Effector CD4-positive, alpha-beta T cell (primary cell): ENCODE data around the gene DYRK1B.
"Not testable (repeated sequence)": the region's sequence is repeated elsewhere in the genome, so short reads cannot be mapped to it uniquely, and the experiment has no call there.

Source experiments
- DNase-seq: peaks from one replicate; pipeline ENCODE4 v3.0.0-alpha.2; 2020

The DYRK1B gene

DNA sequence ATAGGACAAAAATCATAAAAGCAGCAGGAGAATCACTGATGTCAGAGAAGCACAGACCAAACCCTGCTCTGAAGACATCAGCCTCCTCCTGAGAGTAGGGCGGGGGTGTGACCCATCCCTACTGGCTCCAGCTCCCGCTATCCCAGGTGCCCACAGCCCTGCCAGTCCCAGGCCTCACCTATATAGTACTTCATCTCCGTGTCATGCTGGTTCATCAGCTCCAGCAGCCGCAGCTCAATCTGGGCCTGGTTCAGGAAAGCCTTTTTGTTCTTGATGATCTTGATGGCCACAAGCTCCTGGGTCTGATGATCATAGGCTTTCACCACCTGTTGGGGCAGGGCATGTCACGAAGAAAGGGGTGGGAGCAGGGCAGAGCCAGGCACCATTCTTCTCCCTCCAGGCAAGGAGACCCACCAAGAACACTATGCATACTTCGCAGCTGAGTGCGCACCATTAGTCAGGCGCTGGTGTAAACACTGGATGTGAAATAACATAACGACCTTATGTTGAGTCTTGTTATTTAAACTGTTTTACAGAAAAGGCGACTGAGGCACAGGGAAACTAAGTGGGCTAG is 4.2 kb downstream of the DYRK1B start:
- no peak for DNase-seq

DNA sequence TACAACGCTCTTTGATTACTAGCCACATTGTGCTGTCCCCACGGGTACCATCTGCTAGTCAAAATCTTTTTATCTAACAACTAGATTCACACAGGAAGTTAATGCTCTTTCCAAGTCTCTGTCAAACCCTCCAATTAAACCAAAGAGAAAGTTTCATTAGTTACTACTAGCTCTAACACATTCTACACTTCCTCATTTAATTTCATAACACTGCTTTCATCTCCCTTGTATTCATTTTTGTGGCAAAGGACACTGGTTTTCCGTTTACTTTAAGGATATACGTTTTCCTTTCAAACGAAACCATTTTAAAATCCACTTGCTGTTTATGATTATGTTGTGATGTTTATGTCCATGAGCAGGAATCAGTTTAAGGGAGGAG is 5.3 kb downstream of the DYRK1B start:
- no peak for DNase-seq

GRCh38 chr19:39828015-39828653 is 5.8 kb downstream of the DYRK1B start:
- DNase-seq, result no peak

DNA sequence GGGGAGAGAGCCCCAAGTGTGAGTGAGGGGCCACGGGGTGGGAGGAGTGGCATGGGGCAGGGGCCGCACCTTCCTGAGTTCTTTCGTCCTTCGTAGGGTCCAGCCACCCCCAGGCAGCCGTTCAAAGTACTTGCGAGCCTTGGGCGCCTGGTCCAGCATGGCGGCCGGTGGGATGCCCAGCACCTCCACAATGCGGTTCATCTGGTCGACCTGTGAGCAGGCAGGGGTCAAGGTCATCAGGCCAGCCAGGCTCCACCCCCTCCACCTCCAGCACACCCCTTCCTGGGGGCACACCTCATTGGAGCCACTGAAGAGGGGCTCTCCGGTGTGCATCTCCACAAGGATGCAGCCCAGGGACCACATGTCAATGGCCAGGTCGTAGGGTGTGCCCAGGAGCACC is 6.7 kb downstream of the DYRK1B start:
- DNase-seq, result no peak

DNA sequence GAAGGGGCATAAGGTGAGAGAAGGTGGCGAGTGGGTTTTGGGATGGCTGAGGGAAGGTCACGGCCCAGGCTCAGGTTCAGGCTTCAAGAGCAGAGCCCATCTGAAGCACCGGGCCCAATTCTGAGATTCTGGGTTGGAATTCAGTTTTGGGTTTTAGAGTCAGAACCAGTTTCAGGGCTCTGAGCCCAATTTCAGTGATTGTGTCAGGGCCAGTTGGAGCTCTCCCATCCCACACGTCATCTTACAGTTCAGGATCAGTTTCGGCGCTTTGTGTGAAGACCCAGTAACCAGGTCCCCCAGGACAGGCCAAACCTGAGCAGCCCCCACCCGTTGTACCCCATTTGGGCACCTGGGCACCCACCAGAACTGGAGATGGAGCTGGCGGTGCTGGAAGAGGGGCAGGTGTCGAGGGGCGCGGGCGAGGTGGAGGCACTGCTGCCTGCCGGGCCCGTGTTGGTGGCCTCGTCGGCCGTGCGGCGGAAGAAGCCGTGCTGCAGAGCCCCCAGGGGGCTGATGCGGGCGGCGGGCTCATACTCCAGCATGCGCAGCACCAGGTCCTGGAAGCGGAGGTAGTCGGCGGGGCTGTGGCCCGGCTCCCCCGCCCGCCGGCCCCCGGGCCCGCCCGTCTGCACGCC is 7.5 kb downstream of the DYRK1B start:
- no peak for DNase-seq

GRCh38 chr19:39825531-39826076 is 8.4 kb downstream of the DYRK1B start:
- DNase-seq, result no peak

GRCh38 chr19:39825093-39825463 is 8.9 kb downstream of the DYRK1B start:
- no peak for DNase-seq

DNA sequence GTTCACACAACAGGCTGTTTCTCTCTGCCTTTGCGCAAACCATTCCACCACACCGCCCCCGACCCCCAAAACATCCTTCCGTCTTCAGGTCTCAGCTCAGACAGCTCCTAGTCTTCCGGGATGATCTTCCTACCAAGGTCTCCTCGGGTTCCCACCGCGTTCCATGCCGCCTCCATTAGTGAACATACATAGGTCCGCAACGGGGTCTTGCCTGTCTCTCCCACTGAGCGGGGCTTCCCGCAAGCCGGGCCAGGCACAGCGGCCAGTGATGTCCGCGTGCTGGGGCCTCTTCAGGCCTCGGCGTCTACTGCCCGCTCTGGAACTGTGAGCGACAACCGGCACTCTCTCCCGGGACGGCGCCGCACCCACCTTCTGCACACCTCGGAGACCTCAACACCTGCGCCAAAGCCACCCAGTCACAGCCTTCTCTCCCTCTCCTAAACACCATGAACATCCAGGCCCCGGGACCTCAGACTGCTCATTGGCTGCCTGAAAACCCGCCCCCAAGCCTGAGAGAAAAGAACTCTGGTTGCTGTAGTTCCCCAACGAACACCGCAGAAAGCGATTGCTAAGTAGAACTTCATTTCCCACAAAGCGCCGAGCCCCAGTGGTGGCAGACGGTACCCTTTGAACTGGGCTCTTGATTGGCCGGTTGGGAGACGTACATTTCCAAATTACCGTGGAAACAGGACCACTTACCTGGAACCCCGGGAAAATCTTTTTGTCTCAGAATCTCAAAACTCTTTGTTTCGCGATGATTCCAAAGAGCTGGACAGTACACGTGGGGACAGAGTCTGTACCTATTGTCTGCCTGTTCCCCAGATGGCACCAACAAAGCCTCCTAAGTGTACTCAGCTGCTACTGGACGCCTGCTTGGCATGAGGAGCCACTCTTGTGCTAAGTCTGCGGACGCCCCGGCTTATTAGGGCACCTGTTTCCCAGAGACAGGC is 9.5 kb downstream of the DYRK1B start:
- peak; percentile 86 for DNase-seq

DNA sequence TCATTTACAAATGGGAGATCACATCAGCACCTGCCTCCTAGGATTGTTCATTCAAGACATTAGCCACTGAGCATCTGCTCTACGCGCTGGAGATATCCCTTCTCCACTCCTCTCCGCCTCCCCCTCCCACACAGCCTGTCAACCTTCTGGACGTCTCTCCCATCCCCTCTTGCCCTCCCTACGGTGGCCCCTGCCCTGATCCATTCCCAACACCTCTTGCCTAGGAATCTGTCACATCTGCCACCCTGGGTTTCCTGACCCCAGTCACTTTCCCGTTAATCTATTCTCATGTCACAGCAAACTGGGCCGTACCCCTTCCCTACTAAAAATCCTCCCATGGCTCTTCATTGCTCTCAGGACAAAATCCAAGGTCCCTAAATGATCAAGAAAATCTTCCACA is 10.3 kb downstream of the DYRK1B start:
- no peak for DNase-seq

DNA sequence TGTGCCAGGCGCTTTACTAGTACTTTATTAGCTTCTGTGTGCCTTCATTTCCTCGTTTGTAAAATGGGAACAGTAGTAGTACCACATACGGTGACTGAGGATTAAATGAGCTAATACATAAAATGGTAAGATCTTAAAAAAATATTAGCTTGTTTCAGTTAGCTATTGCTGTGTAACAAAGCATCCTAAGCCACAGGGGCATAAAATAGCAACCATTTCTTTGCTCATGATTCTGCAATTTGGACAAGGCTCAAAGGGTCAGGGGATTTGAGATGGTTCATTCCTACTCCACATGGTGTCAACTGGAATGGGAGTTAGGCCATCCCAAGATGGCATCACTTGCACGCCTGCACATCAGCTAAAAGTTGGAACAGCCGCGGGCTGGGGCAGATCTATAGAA is 13.3 kb downstream of the DYRK1B start:
- DNase-seq, result no peak

DNA sequence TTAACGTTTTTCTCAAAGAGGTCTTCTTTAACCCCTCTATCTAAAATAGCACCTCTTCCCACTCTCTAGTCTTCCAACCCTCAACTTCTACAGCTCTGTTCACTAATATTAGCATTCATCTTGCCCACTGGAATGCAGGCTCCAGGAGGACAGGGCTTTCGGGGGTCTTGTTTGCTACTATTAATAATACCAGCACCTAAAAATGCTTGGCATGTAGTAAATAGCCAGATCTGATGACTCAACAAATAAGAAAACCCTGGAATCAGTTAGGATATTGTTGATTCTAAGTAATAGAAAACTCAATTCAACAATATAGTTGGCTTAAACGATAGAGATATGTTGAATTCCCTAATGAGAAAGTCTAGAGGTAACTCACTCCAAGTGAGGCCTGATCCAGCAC is 14.2 kb downstream of the DYRK1B start:
- no peak for DNase-seq

DNA sequence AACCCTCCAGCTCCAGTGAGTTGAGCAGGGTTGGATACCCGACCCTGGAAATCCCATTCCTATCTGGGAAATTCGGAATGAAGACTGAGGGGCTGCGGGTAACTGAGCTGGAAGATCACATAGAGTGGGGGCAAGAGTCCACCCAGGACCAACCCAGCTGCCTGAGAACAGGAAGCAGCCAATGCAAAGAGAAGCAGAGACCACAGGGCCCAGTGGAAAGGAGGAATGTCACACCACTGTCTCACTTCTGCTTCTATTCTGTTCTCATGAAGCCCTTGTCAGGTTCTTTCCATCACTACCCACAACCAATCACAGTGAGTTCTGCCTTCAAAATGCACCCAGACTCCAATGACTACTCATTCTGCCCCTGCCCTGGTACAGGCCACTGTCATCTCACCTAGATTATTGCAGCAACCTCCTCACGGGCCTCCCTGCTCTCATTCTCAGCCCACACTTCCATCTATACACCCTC is 15.3 kb downstream of the DYRK1B start:
- DNase-seq, result no peak

- DNase-seq, result no peak
Measured at GRCh38 chr19:39817888-39818561, 15.9 kb downstream of the DYRK1B start.

DNA sequence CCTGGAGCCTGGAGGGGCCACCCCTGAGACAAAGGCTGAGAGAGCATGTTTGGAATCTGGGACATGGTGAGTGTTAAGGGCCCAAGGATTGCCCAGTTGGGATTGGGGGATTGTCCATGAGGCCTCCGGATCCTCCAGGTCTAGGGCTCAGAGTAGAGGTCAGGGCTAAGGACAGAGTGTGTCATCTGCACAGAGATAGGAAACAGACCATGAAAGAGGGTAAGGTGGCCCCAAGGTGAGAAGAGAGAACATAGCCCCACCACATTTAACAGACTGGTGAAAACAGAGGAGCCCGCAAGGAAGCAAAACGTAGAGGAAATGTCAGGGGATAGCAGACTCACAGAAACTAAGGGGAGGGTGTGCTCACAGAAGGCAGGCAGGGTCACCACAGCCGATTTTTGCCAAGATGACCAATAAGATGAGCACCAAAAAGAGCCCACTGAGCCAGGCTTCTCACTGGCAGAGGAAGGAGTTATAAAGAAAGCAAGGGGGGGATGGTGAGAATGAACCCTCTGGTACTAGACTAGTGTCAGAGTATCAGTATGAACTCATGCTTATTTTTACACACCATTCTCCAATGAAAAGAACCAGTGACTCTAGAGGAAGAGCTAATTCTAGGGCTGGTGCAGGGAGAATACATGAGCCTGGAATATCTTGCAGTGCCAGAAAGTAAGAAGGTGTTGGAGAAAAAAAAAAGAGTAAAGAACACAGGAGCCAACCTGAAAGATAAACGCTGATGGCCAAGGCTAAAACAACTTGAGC is 17.5 kb downstream of the DYRK1B start:
- DNase-seq, result no peak

DNA sequence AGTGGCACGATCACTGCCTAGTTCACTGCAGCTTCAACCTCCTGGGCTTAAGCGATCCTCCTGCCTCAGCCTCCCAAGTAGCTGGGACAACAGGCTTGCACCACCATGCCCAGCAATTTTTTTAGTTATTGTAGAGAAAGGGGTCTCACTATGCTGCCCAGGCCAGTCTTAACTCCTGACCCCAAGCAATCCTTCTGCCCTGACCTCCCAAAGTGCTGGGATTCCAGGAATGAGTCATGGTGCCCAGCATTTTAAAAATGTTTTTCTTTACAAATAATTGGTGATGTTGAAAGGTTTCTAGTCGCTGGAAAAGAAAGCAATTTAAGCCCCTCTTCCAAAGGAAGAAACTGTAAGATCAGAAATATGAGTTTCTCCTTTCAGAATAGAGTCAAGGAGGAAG is 19.4 kb downstream of the DYRK1B start:
- no peak for DNase-seq

DNA sequence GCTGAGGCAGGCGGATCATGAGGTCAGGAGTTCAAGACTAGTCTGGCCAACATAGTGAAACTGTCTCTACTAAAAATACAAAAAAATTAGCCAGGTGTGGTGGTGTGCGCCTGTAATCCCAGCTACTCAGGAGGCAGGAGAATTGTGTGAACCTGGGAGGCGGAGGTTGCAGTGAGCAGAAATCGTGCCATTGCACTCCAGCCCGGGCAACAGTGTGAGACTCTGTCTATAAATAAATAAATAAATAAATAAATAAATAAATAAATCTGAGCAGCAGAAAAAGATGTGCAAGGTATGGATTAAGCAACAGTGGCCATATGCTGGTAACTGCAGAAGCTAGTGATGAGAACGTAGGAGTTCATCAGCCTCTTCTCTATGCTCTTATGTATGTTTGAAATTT is 19.9 kb downstream of the DYRK1B start:
- not testable (repeated sequence) for DNase-seq

GRCh38 chr19:39813264-39813993 is 20.5 kb downstream of the DYRK1B start:
- DNase-seq, result no peak

- DNase-seq, result no peak
Measured at GRCh38 chr19:39811064-39811463, 22.9 kb downstream of the DYRK1B start.

GRCh38 chr19:39810424-39810823 is 23.5 kb downstream of the DYRK1B start:
- DNase-seq, result no peak

DNA sequence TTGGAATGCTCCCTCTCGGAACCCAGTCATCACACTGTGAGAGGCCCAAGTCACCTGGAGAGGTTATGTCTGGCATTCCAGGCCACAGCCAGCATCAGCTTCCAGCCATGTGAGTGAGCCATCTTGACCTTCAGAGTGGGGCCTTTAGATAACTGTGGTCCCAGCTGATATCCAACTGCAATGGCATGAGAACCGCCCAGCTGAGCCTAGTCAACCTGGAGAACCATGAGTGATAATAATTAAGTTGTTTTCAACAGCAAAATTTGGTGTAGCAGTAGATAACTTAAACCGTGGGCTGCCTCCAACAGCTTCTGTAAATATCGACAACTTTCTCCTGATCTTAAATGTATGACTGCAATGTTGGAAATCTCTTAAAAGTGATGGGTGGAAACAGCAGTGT is 24.6 kb downstream of the DYRK1B start:
- no peak for DNase-seq

- DNase-seq, result not testable (repeated sequence)
Measured at GRCh38 chr19:39808688-39809087, 25.3 kb downstream of the DYRK1B start.
